Ovary (tissue), 3 donors: ENCODE measurements around the gene GTPBP8.

Experiments
- POLR2A ChIP-seq: fragments of 450-650 bp; IDR thresholded peaks from one replicate; pipeline ENCODE4 v1.6.1; 2017; ENCODE audit warnings: antibody characterized with exemption, mild to moderate bottlenecking, moderate library complexity
- TF ChIP-seq, protein P1 (sequence below), 3 donors: fragments of 450-650 bp in 2 of 3; fragments of 200-600 bp in 1 of 3; IDR thresholded peaks; one replicate each; pipeline versions ENCODE4 v1.5.1 to v1.8.0; 2016 to 2022; ENCODE audit warnings: antibody characterized with exemption in 3 of 3, mild to moderate bottlenecking in 1 of 3
- donor health status: DM: no; HTN: no; CAD: no.

DNA sequence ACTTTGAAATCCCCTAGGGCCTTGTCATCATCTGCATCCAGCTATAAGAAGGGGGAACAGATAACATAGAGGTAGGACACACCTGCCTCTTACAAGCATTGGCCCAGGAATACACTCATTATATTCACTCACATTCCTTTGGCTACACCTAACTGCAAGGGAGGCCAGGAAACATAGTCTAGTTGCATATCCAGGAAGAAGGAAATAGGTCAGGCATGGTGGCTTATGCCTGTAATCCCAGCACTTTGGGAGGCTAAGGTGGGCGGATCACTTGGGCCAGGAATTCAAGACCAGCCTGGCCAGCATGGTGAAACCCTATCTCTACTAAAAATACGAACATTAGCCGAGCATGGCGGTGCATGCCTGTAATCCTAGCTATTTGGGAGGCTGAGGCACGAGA lies 48.8 kb downstream of the GTPBP8 start:
- TF ChIP-seq, protein P1, sequence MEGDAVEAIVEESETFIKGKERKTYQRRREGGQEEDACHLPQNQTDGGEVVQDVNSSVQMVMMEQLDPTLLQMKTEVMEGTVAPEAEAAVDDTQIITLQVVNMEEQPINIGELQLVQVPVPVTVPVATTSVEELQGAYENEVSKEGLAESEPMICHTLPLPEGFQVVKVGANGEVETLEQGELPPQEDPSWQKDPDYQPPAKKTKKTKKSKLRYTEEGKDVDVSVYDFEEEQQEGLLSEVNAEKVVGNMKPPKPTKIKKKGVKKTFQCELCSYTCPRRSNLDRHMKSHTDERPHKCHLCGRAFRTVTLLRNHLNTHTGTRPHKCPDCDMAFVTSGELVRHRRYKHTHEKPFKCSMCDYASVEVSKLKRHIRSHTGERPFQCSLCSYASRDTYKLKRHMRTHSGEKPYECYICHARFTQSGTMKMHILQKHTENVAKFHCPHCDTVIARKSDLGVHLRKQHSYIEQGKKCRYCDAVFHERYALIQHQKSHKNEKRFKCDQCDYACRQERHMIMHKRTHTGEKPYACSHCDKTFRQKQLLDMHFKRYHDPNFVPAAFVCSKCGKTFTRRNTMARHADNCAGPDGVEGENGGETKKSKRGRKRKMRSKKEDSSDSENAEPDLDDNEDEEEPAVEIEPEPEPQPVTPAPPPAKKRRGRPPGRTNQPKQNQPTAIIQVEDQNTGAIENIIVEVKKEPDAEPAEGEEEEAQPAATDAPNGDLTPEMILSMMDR (IDR thresholded peaks at IDR 0.05) = no peak
- no peak for TF ChIP-seq POLR2A
